HEK293 (cell line): ENCODE results near the gene MZT2B.
"Not testable (repeated sequence)": the region's sequence is repeated elsewhere in the genome, so short reads cannot be mapped to it uniquely, and the experiment has no call there.

Experiments
- CTCF ChIA-PET: fragments of 350-600 bp; formaldehyde crosslinking; extraction: SDS; loops from one replicate; lab custom pipeline; 2021; ENCODE audit warnings: antibody characterized with exemption; lab: Yijun Ruan, JAX
- POLR2A ChIA-PET: fragments of 300-600 bp; formaldehyde crosslinking; extraction: SDS; loops from one replicate; lab custom pipeline; 2020; ENCODE audit warnings: antibody characterized with exemption, inconsistent platforms; lab: Yijun Ruan, JAX
- H3K27ac ChIP-seq: fragments of 200-500 bp; sonication (Bioruptor generic); 2 replicates; pipeline ENCODE4 v1.5.1; 2014; ENCODE audit warnings: low read depth, low read length, control low read depth, inconsistent platforms; ENCODE audit errors: extremely low read depth
- H3K36me3 ChIP-seq, 2 experiments: fragments of 200-500 bp in 1 of 2; sonication (Bioruptor generic) in 1 of 2; 1 replicate in 1 of 2; 2 replicates in 1 of 2; pipeline ENCODE4 v1.5.1; 2014 to 2017; ENCODE audit warnings: inconsistent platforms in 2 of 2, low read length in 2 of 2; ENCODE audit not compliant: control insufficient read depth in 2 of 2, insufficient read depth in 1 of 2
- H3K4me1 ChIP-seq: fragments of 200-500 bp; sonication (Bioruptor generic); 2 replicates; pipeline ENCODE4 v1.5.1; 2014; ENCODE audit warnings: mild to moderate bottlenecking, low read length, inconsistent platforms; ENCODE audit not compliant: control insufficient read depth, insufficient read depth
- H3K4me3 ChIP-seq: 2 replicates; pipeline ENCODE4 v1.5.1; 2011; ENCODE audit warnings: low read depth, mild to moderate bottlenecking, control low read depth, low read length, moderate library complexity
- H3K9me3 ChIP-seq: fragments of 200-500 bp; sonication (Bioruptor generic); 2 replicates; pipeline ENCODE4 v1.5.1; 2014; ENCODE audit warnings: low read depth, low read length, inconsistent platforms; ENCODE audit not compliant: control insufficient read depth, insufficient read depth
- GLIS1 ChIP-seq: fragments of 450-650 bp; formaldehyde crosslinking; IDR thresholded peaks from 2 replicates; pipeline ENCODE4 v1.5.1; 2016; ENCODE audit warnings: missing biosample characterization, missing genetic modification characterization
- HOXC10 ChIP-seq: sonication (generic); formaldehyde crosslinking; IDR thresholded peaks from 2 replicates; pipeline ENCODE4 v1.8.1; 2023; ENCODE audit warnings: mild to moderate bottlenecking, missing genetic modification reagents
- IKZF3 ChIP-seq: fragments of 450-650 bp; IDR thresholded peaks from 2 replicates; pipeline ENCODE4 v1.5.0; 2018; ENCODE audit warnings: missing biosample characterization, mild to moderate bottlenecking, missing genetic modification characterization, moderate library complexity
- KLF9 ChIP-seq: fragments of 450-650 bp; formaldehyde crosslinking; IDR thresholded peaks from 2 replicates; pipeline ENCODE4 v1.5.1; 2016; ENCODE audit warnings: missing biosample characterization, missing genetic modification characterization, low read depth
- SP2 ChIP-seq: fragments of 450-650 bp; formaldehyde crosslinking; IDR thresholded peaks from 2 replicates; pipeline ENCODE4 v1.5.1; 2016; ENCODE audit warnings: missing biosample characterization, missing genetic modification characterization
- ZBTB8A ChIP-seq: fragments of 450-650 bp; formaldehyde crosslinking; IDR thresholded peaks from 2 replicates; pipeline ENCODE4 v1.5.1; 2016; ENCODE audit warnings: missing biosample characterization, missing genetic modification characterization
- ZNF335 ChIP-seq: fragments of 450-650 bp; formaldehyde crosslinking; conservative IDR thresholded peaks from 2 replicates; pipeline ENCODE4 v1.5.1; 2016; ENCODE audit warnings: missing biosample characterization, missing genetic modification characterization
- ZNF341 ChIP-seq: fragments of 450-650 bp; formaldehyde crosslinking; IDR thresholded peaks from 2 replicates; pipeline ENCODE4; 2016; ENCODE audit warnings: low read depth, missing biosample characterization, missing genetic modification characterization
- ZNF394 ChIP-seq: fragments of 450-650 bp; formaldehyde crosslinking; IDR thresholded peaks from 2 replicates; pipeline ENCODE4 v1.5.1; 2016; ENCODE audit warnings: missing biosample characterization, missing genetic modification characterization, mild to moderate bottlenecking, moderate library complexity, borderline replicate concordance
- ZNF423 ChIP-seq: fragments of 450-650 bp; formaldehyde crosslinking; IDR thresholded peaks from 2 replicates; pipeline ENCODE4 v1.5.1; 2016; ENCODE audit warnings: missing biosample characterization, missing genetic modification characterization

MZT2B gene

DNA sequence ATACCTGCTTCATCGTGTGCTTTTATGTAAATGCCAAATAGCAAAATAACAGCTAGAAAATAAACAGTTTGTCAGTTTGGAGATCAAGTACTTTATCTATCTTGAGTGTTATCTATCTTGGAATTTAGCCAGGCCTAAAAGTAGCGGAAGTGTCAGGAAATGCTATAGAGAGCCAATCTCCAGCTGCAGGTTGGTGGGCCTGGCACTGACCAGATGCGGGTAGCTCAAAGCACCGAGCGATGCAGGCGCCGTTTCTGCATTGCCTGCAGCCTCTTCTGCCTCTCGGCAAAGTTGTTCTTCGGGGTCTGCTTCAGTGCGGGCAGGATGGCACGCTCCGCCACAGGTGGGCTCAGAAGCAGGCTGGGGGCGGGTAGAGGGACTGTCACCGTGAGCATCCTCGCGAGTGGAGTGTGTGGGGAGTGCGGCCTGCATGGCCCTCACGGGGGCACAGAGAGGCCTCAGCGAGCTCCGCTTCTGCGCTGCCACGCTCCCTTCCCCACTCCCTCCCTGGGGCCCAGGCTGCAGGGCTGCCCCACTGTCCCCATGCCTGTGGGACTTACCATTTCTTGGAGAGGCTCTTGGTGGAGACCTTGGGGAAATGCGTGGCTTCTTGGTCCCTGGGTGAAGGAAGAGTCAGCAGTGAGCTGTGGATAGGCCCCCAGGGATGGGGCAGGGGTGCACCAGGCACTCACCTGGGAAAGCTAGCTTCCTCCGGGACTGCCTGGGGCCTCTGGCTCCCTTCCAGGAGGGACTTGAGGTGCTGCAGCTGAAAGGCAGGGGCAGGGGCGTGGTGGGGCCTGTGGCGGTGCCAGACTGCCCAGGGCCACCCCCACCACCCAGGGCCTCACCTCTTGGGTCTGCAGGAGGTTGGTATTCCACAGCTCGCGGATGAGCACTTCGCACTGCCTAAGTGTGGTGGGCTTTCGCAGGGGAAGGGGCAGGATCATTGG, 42.5 kb upstream of the MZT2B start:
- CTCF ChIA-PET = interaction anchor here (0.7 kb wide), 1 partner anchor 203 kb away, joined by 3 read pairs; no protein-coding TSS in a partner anchor
- H3K4me3 ChIP-seq, H3K9me3 ChIP-seq, H3K36me3 ChIP-seq, H3K4me1 ChIP-seq, H3K27ac ChIP-seq, POLR2A ChIA-PET: not testable (repeated sequence)

GRCh38 chr2:130140516-130140915, 41.5 kb upstream of the MZT2B start:
- POLR2A ChIA-PET, CTCF ChIA-PET: not testable (repeated sequence)

DNA sequence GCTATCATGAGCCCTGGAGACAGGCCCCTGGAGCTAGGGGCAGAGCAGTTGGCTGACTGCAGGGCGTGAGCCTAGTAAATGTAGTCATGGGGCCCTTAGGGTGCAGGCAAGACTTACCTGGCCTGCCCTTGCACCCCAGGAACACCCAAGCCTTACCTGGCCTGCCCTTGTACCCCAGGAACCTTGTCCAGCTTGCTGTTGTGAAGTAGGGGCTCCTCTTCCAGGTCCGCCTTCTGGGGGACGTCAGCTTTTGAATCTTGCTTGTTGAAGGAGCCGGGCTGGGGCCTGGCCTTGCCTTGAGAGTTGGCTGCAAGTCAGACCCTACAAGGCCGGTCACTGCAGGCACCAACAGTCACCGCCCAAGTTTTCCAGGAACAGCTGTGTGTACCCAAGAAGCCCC, 41.1 kb upstream of the MZT2B start:
- H3K27ac ChIP-seq, POLR2A ChIA-PET, H3K36me3 ChIP-seq, H3K9me3 ChIP-seq, H3K4me1 ChIP-seq, CTCF ChIA-PET, H3K4me3 ChIP-seq: not testable (repeated sequence)

More at GRCh38 chr2:130140516-130140915, 41.5 kb upstream of the MZT2B start:
- not testable (repeated sequence) for H3K4me3 ChIP-seq, H3K9me3 ChIP-seq, H3K36me3 ChIP-seq, H3K27ac ChIP-seq, H3K4me1 ChIP-seq

DNA sequence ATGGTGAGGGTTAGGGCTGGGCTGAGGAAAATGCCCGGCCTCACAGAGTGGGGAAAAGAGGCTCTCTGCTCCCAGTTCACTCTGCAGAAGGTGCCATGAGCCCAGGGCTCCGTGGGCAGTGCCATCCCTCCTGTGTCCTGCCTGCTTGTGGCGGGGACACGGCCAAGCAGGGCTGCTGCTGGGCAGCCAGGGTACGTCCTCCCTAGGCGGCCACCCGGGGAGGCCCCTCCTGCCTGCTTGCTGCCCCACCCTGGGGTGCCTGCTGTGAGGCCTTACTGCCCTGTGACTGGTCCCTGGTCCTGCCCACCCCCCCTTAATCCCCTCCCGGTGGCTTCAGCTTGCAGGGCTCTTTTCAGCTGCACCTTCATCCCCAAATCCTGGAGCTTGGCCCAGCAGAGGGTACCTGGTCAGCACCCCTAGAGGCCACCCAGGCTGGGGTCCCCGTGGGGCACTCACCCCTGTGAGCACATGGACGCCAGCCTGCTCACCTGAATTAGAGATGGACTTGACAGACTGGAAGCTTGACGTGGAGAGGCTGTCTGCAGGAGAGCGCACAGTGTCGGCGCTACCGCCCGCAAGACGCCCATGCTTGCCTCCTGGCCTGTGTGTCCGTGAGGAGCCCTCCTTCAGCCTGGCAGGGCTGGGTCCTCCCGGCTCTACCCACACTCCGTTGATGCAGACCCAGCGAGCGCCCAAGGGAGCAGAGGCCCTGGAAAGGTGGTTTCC, 40.3 kb upstream of the MZT2B start:
- H3K36me3 ChIP-seq, H3K27ac ChIP-seq, H3K9me3 ChIP-seq, H3K4me3 ChIP-seq, CTCF ChIA-PET, H3K4me1 ChIP-seq, POLR2A ChIA-PET: not testable (repeated sequence)

GRCh38 chr2:130142396-130143265, 39.4 kb upstream of the MZT2B start:
- POLR2A ChIA-PET, H3K36me3 ChIP-seq, CTCF ChIA-PET, H3K4me3 ChIP-seq, H3K27ac ChIP-seq, H3K4me1 ChIP-seq, H3K9me3 ChIP-seq: not testable (repeated sequence)

DNA sequence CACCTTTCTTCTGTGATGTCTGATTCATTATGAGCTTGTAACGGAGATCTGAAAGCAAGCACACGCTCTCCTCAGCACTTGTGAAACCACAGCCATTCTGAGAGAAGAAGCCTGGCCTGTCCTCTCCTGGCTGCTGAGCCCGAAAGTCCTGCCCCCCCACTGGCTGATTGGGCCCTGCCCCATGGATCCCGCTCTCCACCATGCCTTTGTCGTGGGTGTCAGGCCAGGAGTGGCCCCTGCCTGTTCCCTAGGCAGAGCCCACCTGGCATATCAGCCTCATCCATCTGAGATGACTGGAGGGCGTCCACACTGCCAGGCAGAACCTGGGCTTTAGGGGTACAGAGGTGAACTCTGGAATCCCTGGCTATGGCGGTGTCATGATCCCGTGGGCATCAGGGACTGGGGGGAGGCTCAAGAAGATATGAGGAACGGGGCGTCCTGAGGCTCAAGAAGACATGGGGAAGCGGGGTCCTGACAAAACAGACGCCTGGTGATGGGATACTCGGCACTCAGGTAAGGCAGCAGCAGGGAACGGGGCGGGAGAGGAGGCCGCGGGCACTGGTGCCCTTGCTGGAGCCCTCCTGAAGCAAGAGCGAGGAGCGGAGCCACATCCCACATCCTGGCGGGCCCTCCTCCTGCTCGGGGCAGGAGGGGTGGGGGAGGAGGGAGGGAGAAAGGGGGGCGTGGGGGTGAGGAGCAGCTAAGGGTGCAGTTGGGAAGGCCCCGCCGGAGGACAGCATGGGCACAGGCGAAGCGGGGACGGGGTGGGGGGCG, 38.6 kb upstream of the MZT2B start:
- POLR2A ChIA-PET, H3K27ac ChIP-seq, CTCF ChIA-PET: not testable (repeated sequence)

DNA sequence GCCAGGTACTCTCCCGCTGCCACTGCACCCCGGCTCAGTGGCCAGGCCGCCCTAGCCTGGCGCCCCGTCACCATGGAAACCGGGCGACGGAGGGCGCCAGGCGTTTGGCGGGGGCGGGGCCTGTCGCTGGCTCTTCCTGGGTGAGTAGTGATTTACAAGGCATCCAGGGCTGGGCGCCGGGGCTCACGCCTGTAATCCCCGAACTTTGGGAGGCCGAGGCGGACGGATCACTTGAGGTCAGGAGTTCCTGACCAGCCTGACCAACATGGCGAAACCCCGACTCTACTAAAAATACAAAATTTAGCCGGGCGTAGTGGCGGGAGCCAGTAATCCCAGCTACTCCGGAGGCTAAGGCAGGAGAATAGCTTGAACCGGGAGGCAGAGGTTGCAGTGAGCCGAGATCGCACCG, 37.1 kb upstream of the MZT2B start, which contains the start of gene CCDC74B:
CCDC74B (minus strand) TSS at position 107 of the 409 bp plus-strand sequence. CDS start 116 bp downstream, outside the sequence.
- H3K27ac ChIP-seq, POLR2A ChIA-PET, H3K9me3 ChIP-seq, CTCF ChIA-PET, H3K4me1 ChIP-seq, H3K36me3 ChIP-seq: not testable (repeated sequence)
- TF ChIP-seq ZNF335 (tag by site-specific recombination) (peak; percentile 86), KLF9 (tag by site-specific recombination) (peak; percentile 23; the same call in 1 of the 2 replicates), ZBTB8A (tag by site-specific recombination) (peak; percentile 94), GLIS1 (0 out of 2 replicates have a peak, but pooled peaks have one; percentile 18), SP2 (tag by site-specific recombination) (peak; percentile 31; the same call in 1 of the 2 replicates), IKZF3 (tag by site-specific recombination) (peak; percentile 18; the same call in 1 of the 2 replicates), HOXC10 (0 out of 2 replicates have a peak, but pooled peaks have one; percentile 70), ZNF423 (tag by site-specific recombination) (0 out of 2 replicates have a peak, but pooled peaks have one; percentile 30), ZNF341 (peak; percentile 82), ZNF394 (peak; percentile 89; the same call in 1 of the 2 replicates)
- H3K4me3 ChIP-seq = peak within 1 kb of the TSS; percentile 35

More for the DNA sequence above, 38.6 kb upstream of the MZT2B start:
- not testable (repeated sequence) for H3K36me3 ChIP-seq, H3K4me1 ChIP-seq, H3K9me3 ChIP-seq, H3K4me3 ChIP-seq
